Heart right ventricle (tissue), 16 donors: ENCODE results near the gene PCSK2. TPM values are rescaled to one million over a fixed set of nuclear protein-coding genes. Genes with fewer than 3 reads are reported as not detected.
A peak's percentile ranks its signal among the peaks of the same experiment; 100 is the strongest.

Experiments
- ATAC-seq, 8 donors: fragments of 200-7000 bp; cut with Tn5 transposase; one replicate each; pipeline ENCODE4 v1.9.1; 2020; ENCODE audit warnings: mild to moderate bottlenecking in 8 of 8, moderate library complexity in 8 of 8, moderate number of reproducible peaks in 1 of 8
- DNase-seq, 2 donors: peaks; one replicate each; pipeline ENCODE4 v3.0.0-alpha.2; 2020
- H3K27ac ChIP-seq, 10 donors: fragments of 200-600 bp; sonication (generic) in 2 of 10; one replicate each; pipeline versions ENCODE4 v1.5.0 to v1.8.0; 2020 to 2022; ENCODE audit warnings: mild to moderate bottlenecking in 3 of 10
- H3K27me3 ChIP-seq, 7 donors: fragments of 200-600 bp; one replicate each; pipeline ENCODE4 v1.8.0; 2021 to 2022; ENCODE audit warnings: mild to moderate bottlenecking in 2 of 7
- H3K36me3 ChIP-seq, 9 donors: fragments of 200-600 bp; sonication (generic) in 1 of 9; one replicate each; pipeline versions ENCODE4 v1.5.0 to v1.8.0; 2020 to 2022; ENCODE audit warnings: mild to moderate bottlenecking in 2 of 9
- H3K4me1 ChIP-seq, 9 donors: fragments of 200-600 bp; sonication (generic) in 1 of 9; one replicate each; pipeline versions ENCODE4 v1.5.0 to v1.8.0; 2020 to 2022; ENCODE audit warnings: mild to moderate bottlenecking in 4 of 9
- H3K4me3 ChIP-seq, 10 donors: fragments of 200-600 bp; sonication (generic) in 2 of 10; one replicate each; pipeline versions ENCODE4 v1.5.0 to v1.8.0; 2020 to 2022; ENCODE audit warnings: mild to moderate bottlenecking in 7 of 10, moderate library complexity in 2 of 10
- H3K9me3 ChIP-seq, 11 donors: fragments of 200-600 bp in 10 of 11; sonication (generic) in 2 of 11; one replicate each; pipeline versions ENCODE4 v1.5.0 to v1.8.0; 2013 to 2022; ENCODE audit warnings: mild to moderate bottlenecking in 2 of 11, control low read depth in 1 of 11, moderate library complexity in 1 of 11
- WGBS, 2 donors: extraction: QIAGEN DNeasy Blood & Tissue Kit; methylation state at CpG; one replicate each; pipeline ENCODE4 v1.1.7; 2013; ENCODE audit warnings: inconsistent platforms in 1 of 2; 5-methylcytosine and 5-hydroxymethylcytosine counted together
- intact Hi-C, 10 donors: fragments of 100-400 bp; cut with DNase I; formaldehyde crosslinking; loops; one replicate each; pipeline versions ENCODE4 v1.11.1 to v1.14.2; 2022
- polyA plus RNA-seq, 2 donors: library from polyadenylated mRNA; stranded (reverse); fragments of 200-250 nt; gene quantifications; one replicate each; pipeline ENCODE4 v1.2.3, GENCODE V29; 2013
- total RNA-seq, 10 donors: library from RNA; stranded (reverse); fragmentation: NEBNext Ultra II Directional in 3 of 10; extraction: Animal tissue kit (Norgen Biotek cat#: 25700) in 3 of 10; gene quantifications; one replicate each; pipeline versions ENCODE4 v1.2.1 to v1.2.4, GENCODE V29; 2021 to 2023
- TF ChIP-seq, protein P1 (sequence below), 9 donors: fragments of 200-600 bp; sonication (generic) in 2 of 9; IDR thresholded peaks; one replicate each; pipeline versions ENCODE4 v1.5.0 to v1.8.0; 2021 to 2022; ENCODE audit warnings: antibody characterized with exemption in 9 of 9, mild to moderate bottlenecking in 5 of 9, moderate library complexity in 1 of 9
- donor health status: Arrhythmogenic right ventricular cardiomyopathy.
- donor health status: ischemic (EF 13 %, LVEDD 7.1; RV severe dilation, severe dysfunction).
- donor health status: healthy with polysubstance abuse.
- donor health status: DM: no; HTN: yes; CAD: no.
- donor health status: DM: no; HTN: no; CAD: no.
- donor health status: ischemic (EF 25% LVEDD 6.9; RV normal size, moderate dysfunction).
- donor health status: ischemic (EF 25% LVEDD 5.7; RV mildly dilated, moderate dysfunction).
- donor health status: healthy.
- donor health status: DM: yes; HTN: yes; CAD: no.
- donor health status: Ischemic cardiomyopathy.
- donor health status: ischemic (EF 35%, LVEDD 5.7; RV mildly dilated, moderate dysfunction).
- donor health status: nonischemic (EF 11% LVEDD 7.7; RV severe dilation, severe dysfunction).
- donor health status: DM: yes; HTN: yes; CAD: no.
- donor health status: PGD.
- donor health status: ischemic (EF 29% LVEDD 5.4; RV normal size, mild dysfunction).
- donor health status: nonischemic (EF 23%, LVEDD 6.1; RV moderate dilation, normal function).

PCSK2 gene
- total and polyA plus RNA-seq, 12 donors, result 0.09 to 1.4 (median 0.66) TPM; not detected in 1

- Histone ChIP-seq H3K9me3 (no peaks in the 10 kb centered on the region), H3K4me1 (peaks cover 0 to 17% (median 5%) of the 10 kb centered on the region in 9 donors), H3K27me3 (peaks cover 6 to 79% (median 59%) of the 10 kb centered on the region in 7 donors), H3K4me3 (peak overlapping the region in 2 of 10 donors; percentile 5 to 17), H3K27ac (no peak overlapping the region), H3K36me3 (no peaks in the 10 kb centered on the region)
- intact Hi-C loops, result loop anchor here in 1 of 10 donors (10.0 kb wide), 1 partner anchor 64 kb away; no protein-coding TSS in a partner anchor
- no peak for ATAC-seq
- TF ChIP-seq, protein P1, sequence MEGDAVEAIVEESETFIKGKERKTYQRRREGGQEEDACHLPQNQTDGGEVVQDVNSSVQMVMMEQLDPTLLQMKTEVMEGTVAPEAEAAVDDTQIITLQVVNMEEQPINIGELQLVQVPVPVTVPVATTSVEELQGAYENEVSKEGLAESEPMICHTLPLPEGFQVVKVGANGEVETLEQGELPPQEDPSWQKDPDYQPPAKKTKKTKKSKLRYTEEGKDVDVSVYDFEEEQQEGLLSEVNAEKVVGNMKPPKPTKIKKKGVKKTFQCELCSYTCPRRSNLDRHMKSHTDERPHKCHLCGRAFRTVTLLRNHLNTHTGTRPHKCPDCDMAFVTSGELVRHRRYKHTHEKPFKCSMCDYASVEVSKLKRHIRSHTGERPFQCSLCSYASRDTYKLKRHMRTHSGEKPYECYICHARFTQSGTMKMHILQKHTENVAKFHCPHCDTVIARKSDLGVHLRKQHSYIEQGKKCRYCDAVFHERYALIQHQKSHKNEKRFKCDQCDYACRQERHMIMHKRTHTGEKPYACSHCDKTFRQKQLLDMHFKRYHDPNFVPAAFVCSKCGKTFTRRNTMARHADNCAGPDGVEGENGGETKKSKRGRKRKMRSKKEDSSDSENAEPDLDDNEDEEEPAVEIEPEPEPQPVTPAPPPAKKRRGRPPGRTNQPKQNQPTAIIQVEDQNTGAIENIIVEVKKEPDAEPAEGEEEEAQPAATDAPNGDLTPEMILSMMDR (IDR thresholded peaks at IDR 0.05), result no peak
- 1% methylated on average over 25 of the region's 25 CpGs for WGBS, 2 donors
- DNase-seq, result peak in 1 of 2 donors; percentile 8
Measured at GRCh38 chr20:17228624-17229061, 1.8 kb downstream of the PCSK2 start.

GRCh38 chr20:17229256-17229655 is 2.4 kb downstream of the PCSK2 start:
- H3K27ac ChIP-seq, result no peak overlapping the region
- H3K9me3 ChIP-seq, result no peaks in the 10 kb centered on the region
- no peaks in the 10 kb centered on the region for H3K36me3 ChIP-seq
- peaks cover 0 to 17% (median 5%) of the 10 kb centered on the region in 9 donors for H3K4me1 ChIP-seq
- WGBS, 2 donors, result 27 to 41% methylated on average over 1 of the region's 1 CpG
- TF ChIP-seq, protein P1 (IDR thresholded peaks at IDR 0.05), result no peak
- ATAC-seq (no peak), DNase-seq (no peak)
- no peak overlapping the region for H3K4me3 ChIP-seq
- intact Hi-C loops, result loop anchor here in 1 of 10 donors (10.0 kb wide), 1 partner anchor 64 kb away; no protein-coding TSS in a partner anchor
- peaks cover 6 to 73% (median 53%) of the 10 kb centered on the region in 7 donors for H3K27me3 ChIP-seq

DNA sequence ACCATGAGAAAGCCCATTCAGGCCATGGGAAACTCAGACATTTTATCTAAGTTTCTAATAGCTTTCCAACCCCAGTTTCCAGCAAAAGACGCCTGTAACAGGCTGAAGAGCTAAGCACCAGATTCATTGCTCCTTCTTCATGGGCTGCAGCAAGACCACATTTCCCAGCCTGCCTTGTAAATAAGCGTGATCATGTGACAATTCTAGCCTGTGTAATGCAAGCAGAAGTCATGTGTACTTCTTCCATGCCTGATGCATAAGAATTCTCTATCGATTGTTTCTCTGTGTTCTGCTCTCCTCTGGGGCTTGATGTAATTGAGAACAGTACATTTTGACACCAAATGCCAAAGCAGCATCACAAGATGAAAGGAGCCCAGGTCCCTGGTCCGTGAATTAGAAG is 6.8 kb downstream of the PCSK2 start:
- no peaks in the 10 kb centered on the region for H3K36me3 ChIP-seq
- no peaks in the 10 kb centered on the region for H3K4me1 ChIP-seq
- TF ChIP-seq, protein P1 (IDR thresholded peaks at IDR 0.05), result no peak
- ATAC-seq (no peak), DNase-seq (no peak)
- no peak overlapping the region for H3K27ac ChIP-seq
- WGBS, 2 donors, result 71 to 76% methylated on average over 4 of the region's 4 CpGs
- no peaks in the 10 kb centered on the region for H3K9me3 ChIP-seq
- H3K4me3 ChIP-seq, result no peak overlapping the region
- intact Hi-C loops, result loop anchor here in 1 of 10 donors (10.0 kb wide), 1 partner anchor 59 kb away; no protein-coding TSS in a partner anchor
- peaks cover 0 to 31% (median 11%) of the 10 kb centered on the region in 7 donors for H3K27me3 ChIP-seq

- Histone ChIP-seq H3K36me3 (no peaks in the 10 kb centered on the region), H3K9me3 (no peaks in the 10 kb centered on the region), H3K4me1 (no peaks in the 10 kb centered on the region), H3K27ac (no peak overlapping the region), H3K4me3 (no peak overlapping the region), H3K27me3 (peaks cover 0 to 1% (median 0%) of the 10 kb centered on the region in 7 donors)
- ATAC-seq, result no peak
- DNase-seq, result no peak
- intact Hi-C loops, result loop anchor here in 1 of 10 donors (10.0 kb wide), 1 partner anchor 62 kb away; no protein-coding TSS in a partner anchor
- TF ChIP-seq, protein P1 (IDR thresholded peaks at IDR 0.05), result no peak
Measured at GRCh38 chr20:17236766-17237165, 9.9 kb downstream of the PCSK2 start.
